IMR-90 (cell line): ENCODE data around the gene PAX5. TPM values are rescaled to one million over a fixed set of nuclear protein-coding genes. Genes with fewer than 3 reads are reported as not detected.

Experiments
- ATAC-seq: fragments of 200-7000 bp; cut with Tn5 transposase; 2 replicates; pipeline ENCODE4 v1.9.1; 2020; ENCODE audit warnings: low read depth, mild to moderate bottlenecking, moderate library complexity
- BruUV-seq: library from RNA; stranded (reverse); fragments of 400-500 nt; replicated peaks from 2 replicates; lab custom pipeline; 2021; lab: Mats Ljungman, UMichigan
- CTCF ChIA-PET: fragments of 300-600 bp; formaldehyde crosslinking; extraction: SDS; loops from one replicate; lab custom pipeline; 2021; ENCODE audit warnings: antibody characterized with exemption; lab: Yijun Ruan, JAX
- POLR2A ChIA-PET: fragments of 300-600 bp; sonication (Branson Sonifier 250); formaldehyde crosslinking; loops from one replicate; lab custom pipeline; 2022; ENCODE audit warnings: antibody characterized with exemption; ENCODE audit not compliant: unreplicated experiment; lab: Charles Lee
- DNase-seq: peaks from one replicate; pipeline ENCODE4 v3.0.0; 2013
- H2AFZ ChIP-seq: replicated peaks from 2 replicates; pipeline ENCODE3; 2013; ENCODE audit warnings: low read length, mild to moderate bottlenecking; ENCODE audit not compliant: poor library complexity
- H2AK5ac ChIP-seq: 2 replicates; pipeline ENCODE4 v1.6.1; 2013; ENCODE audit warnings: low read depth, low read length, inconsistent platforms
- H2AK9ac ChIP-seq: replicated peaks from 2 replicates; pipeline ENCODE3; 2013; ENCODE audit warnings: mild to moderate bottlenecking, low read depth, low read length, moderate library complexity; ENCODE audit not compliant: poor library complexity
- H2BK120ac ChIP-seq: 2 replicates; pipeline ENCODE4 v1.6.1; 2013; ENCODE audit warnings: low read depth, low read length, inconsistent platforms
- H2BK15ac ChIP-seq: 3 replicates; pipeline ENCODE4 v1.6.1; 2013; ENCODE audit warnings: low read depth, low read length, inconsistent platforms
- H2BK20ac ChIP-seq: 2 replicates; pipeline ENCODE4 v1.6.1; 2013; ENCODE audit warnings: low read depth, mild to moderate bottlenecking, inconsistent platforms, low read length, moderate library complexity
- H2BK5ac ChIP-seq: 2 replicates; pipeline ENCODE4 v1.6.1; 2013; ENCODE audit warnings: mild to moderate bottlenecking, low read depth, low read length, inconsistent platforms; ENCODE audit not compliant: poor library complexity, severe bottlenecking
- H3K14ac ChIP-seq: replicated peaks from 2 replicates; pipeline ENCODE4 v1.6.1; 2013; ENCODE audit warnings: low read depth, low read length, inconsistent platforms
- H3K18ac ChIP-seq: 2 replicates; pipeline ENCODE4 v1.6.1; 2013; ENCODE audit warnings: low read depth, low read length, control low read depth
- H3K23ac ChIP-seq: 2 replicates; pipeline ENCODE4 v1.6.1; 2013; ENCODE audit warnings: low read depth, low read length, inconsistent platforms
- H3K27ac ChIP-seq: 2 replicates; pipeline ENCODE4 v1.5.1; 2013; ENCODE audit warnings: mild to moderate bottlenecking, control low read depth, low read length; ENCODE audit not compliant: insufficient read depth
- H3K27me3 ChIP-seq: 2 replicates; pipeline ENCODE4 v1.6.1; 2013; ENCODE audit warnings: low read length; ENCODE audit not compliant: control insufficient read depth, insufficient read depth
- H3K36me3 ChIP-seq: 2 replicates; pipeline ENCODE4 v1.6.1; 2013; ENCODE audit warnings: low read length, mixed read lengths; ENCODE audit not compliant: control insufficient read depth, insufficient read depth
- H3K4ac ChIP-seq: 2 replicates; pipeline ENCODE4 v1.6.1; 2013; ENCODE audit warnings: low read depth, low read length, inconsistent platforms
- H3K4me1 ChIP-seq: 2 replicates; pipeline ENCODE4 v1.6.1; 2013; ENCODE audit warnings: low read length, mixed read lengths; ENCODE audit not compliant: control insufficient read depth, insufficient read depth
- H3K4me2 ChIP-seq: 2 replicates; pipeline ENCODE4 v1.6.1; 2013; ENCODE audit warnings: low read depth, mild to moderate bottlenecking, control low read depth, low read length, moderate library complexity
- H3K4me3 ChIP-seq: 2 replicates; pipeline ENCODE4 v1.5.1; 2013; ENCODE audit warnings: low read depth, mild to moderate bottlenecking, control low read depth, low read length, moderate library complexity; ENCODE audit not compliant: insufficient read depth
- H3K56ac ChIP-seq: 2 replicates; pipeline ENCODE4 v1.6.1; 2013; ENCODE audit warnings: low read length, inconsistent platforms; ENCODE audit not compliant: insufficient read depth; ENCODE audit errors: extremely low read depth
- H3K79me1 ChIP-seq, 2 experiments: 2 replicates each; pipeline ENCODE4 v1.6.1; 2013; ENCODE audit warnings: low read length in 2 of 2, inconsistent platforms in 1 of 2, low read depth in 1 of 2
- H3K9ac ChIP-seq: 2 replicates; pipeline ENCODE4 v1.6.1; 2013; ENCODE audit warnings: low read depth, low read length, control low read depth
- H3K9me1 ChIP-seq: 2 replicates; pipeline ENCODE4 v1.6.1; 2013; ENCODE audit warnings: low read length, inconsistent platforms; ENCODE audit not compliant: insufficient read depth
- H3K9me3 ChIP-seq: 2 replicates; pipeline ENCODE4 v1.6.1; 2013; ENCODE audit warnings: low read length; ENCODE audit not compliant: control insufficient read depth, insufficient read depth
- H4K20me1 ChIP-seq: 2 replicates; pipeline ENCODE4 v1.6.1; 2013; ENCODE audit warnings: low read length, inconsistent platforms; ENCODE audit not compliant: insufficient read depth
- H4K5ac ChIP-seq: 2 replicates; pipeline ENCODE4 v1.6.1; 2013; ENCODE audit warnings: mild to moderate bottlenecking, low read depth, low read length, control low read depth
- H4K8ac ChIP-seq, 2 experiments: 2 replicates each; pipeline ENCODE4 v1.6.1; 2013; ENCODE audit warnings: low read depth in 2 of 2, low read length in 2 of 2, control low read depth in 1 of 2, inconsistent platforms in 1 of 2
- H4K91ac ChIP-seq: 2 replicates; pipeline ENCODE4 v1.6.1; 2013; ENCODE audit warnings: low read depth, low read length, inconsistent platforms; ENCODE audit not compliant: insufficient read depth
- BHLHE40 ChIP-seq: fragments of 150-350 bp; IDR thresholded peaks from 2 replicates; pipeline ENCODE4 v1.6.1; 2016; ENCODE audit warnings: mild to moderate bottlenecking, low read depth, low read length
- CEBPB ChIP-seq: IDR thresholded peaks from 2 replicates; pipeline ENCODE4 v1.6.1; 2012; ENCODE audit warnings: low read depth, low read length, improper control_type of control experiment
- CHD1 ChIP-seq: IDR thresholded peaks from 2 replicates; pipeline ENCODE4 v1.6.1; 2012; ENCODE audit warnings: low read depth, low read length, improper control_type of control experiment
- FOS ChIP-seq: fragments of 150-350 bp; IDR thresholded peaks from 2 replicates; pipeline ENCODE4 v1.6.1; 2016; ENCODE audit warnings: low read depth, low read length
- MAFK ChIP-seq: IDR thresholded peaks from 2 replicates; pipeline ENCODE4 v1.6.1; 2012; ENCODE audit warnings: low read depth, low read length, improper control_type of control experiment
- MAZ ChIP-seq: IDR thresholded peaks from 2 replicates; pipeline ENCODE4 v1.6.1; 2012; ENCODE audit warnings: low read depth, mild to moderate bottlenecking, low read length, improper control_type of control experiment, moderate library complexity, borderline replicate concordance
- MXI1 ChIP-seq: IDR thresholded peaks from 2 replicates; pipeline ENCODE4 v1.6.1; 2012; ENCODE audit warnings: low read depth, mild to moderate bottlenecking, low read length, moderate library complexity, borderline replicate concordance
- NFE2L2 ChIP-seq: fragments of 150-350 bp; IDR thresholded peaks from 2 replicates; pipeline ENCODE4 v1.6.1; 2016; ENCODE audit warnings: low read depth, mild to moderate bottlenecking, low read length
- POLR2A ChIP-seq: IDR thresholded peaks from 2 replicates; pipeline ENCODE4 v1.6.1; 2012; ENCODE audit warnings: mild to moderate bottlenecking, low read depth, low read length
- RAD21 ChIP-seq: IDR thresholded peaks from 2 replicates; pipeline ENCODE4 v1.6.1; 2012; ENCODE audit warnings: low read length, improper control_type of control experiment
- SMC3 ChIP-seq: fragments of 150-350 bp; IDR thresholded peaks from 2 replicates; pipeline ENCODE4 v1.6.1; 2016; ENCODE audit warnings: low read depth, mild to moderate bottlenecking, antibody characterized with exemption, low read length, moderate library complexity
- WGBS, 2 experiments: methylation state at CpG; one replicate each; pipeline versions ENCODE4 v1.1.5 to v1.1.7; 2013; ENCODE audit warnings: missing lambda C conversion rate in 2 of 2; ENCODE audit not compliant: insufficient read length in 1 of 2; ENCODE audit errors: extremely low coverage in 2 of 2; 5-methylcytosine and 5-hydroxymethylcytosine counted together
- dilution Hi-C: fragments of 300-500 bp; cut with HindIII; formaldehyde crosslinking; loops from one replicate; pipeline ENCODE4 v1.14.3; 2018; ENCODE audit warnings: low sequenced_read_pairs; ENCODE audit not compliant: unreplicated experiment
- in situ Hi-C: fragments of 300-500 bp; cut with MboI; formaldehyde crosslinking; loops from 3 replicates; pipeline ENCODE4 v1.14.3; 2019; ENCODE audit warnings: low sequenced_read_pairs, inconsistent platforms, mixed read lengths
- intact Hi-C: fragments of 100-400 bp; cut with micrococcal nuclease; formaldehyde crosslinking; loops from 2 replicates; pipeline ENCODE4 v1.10.0; 2022
- polyA plus RNA-seq, 3 experiments: library from polyadenylated mRNA; depleted of rRNA; stranded (reverse); fragments of >200 nt; gene quantifications; 2 replicates each; pipeline ENCODE4 v1.2.3, GENCODE V29; 2012; ENCODE audit warnings: low replicate concordance in 1 of 3
- total RNA-seq: library from RNA; depleted of rRNA; stranded (reverse); fragments of >200 nt; gene quantifications from 2 replicates; pipeline ENCODE4 v1.2.3, GENCODE V29; 2012
- TF ChIP-seq, protein P1 (sequence below): conservative IDR thresholded peaks from 2 replicates; pipeline ENCODE4 v1.5.1; 2012; ENCODE audit warnings: mild to moderate bottlenecking, low read depth, low read length, improper control_type of control experiment
- TF ChIP-seq, protein P2 (sequence below): fragments of 150-350 bp; IDR thresholded peaks from 2 replicates; pipeline ENCODE4 v1.6.1; 2017; ENCODE audit warnings: mild to moderate bottlenecking, antibody characterized with exemption, low read length, low read depth
- TF ChIP-seq, protein P3 (sequence below): fragments of 150-350 bp; IDR thresholded peaks from 2 replicates; pipeline ENCODE4 v1.6.1; 2016; ENCODE audit warnings: low read depth, mild to moderate bottlenecking, low read length, moderate library complexity, borderline replicate concordance

The PAX5 gene
- total and polyA plus RNA-seq, 2 of the 4 experiments (the other 2 are of a cell fraction), result not detected

DNA sequence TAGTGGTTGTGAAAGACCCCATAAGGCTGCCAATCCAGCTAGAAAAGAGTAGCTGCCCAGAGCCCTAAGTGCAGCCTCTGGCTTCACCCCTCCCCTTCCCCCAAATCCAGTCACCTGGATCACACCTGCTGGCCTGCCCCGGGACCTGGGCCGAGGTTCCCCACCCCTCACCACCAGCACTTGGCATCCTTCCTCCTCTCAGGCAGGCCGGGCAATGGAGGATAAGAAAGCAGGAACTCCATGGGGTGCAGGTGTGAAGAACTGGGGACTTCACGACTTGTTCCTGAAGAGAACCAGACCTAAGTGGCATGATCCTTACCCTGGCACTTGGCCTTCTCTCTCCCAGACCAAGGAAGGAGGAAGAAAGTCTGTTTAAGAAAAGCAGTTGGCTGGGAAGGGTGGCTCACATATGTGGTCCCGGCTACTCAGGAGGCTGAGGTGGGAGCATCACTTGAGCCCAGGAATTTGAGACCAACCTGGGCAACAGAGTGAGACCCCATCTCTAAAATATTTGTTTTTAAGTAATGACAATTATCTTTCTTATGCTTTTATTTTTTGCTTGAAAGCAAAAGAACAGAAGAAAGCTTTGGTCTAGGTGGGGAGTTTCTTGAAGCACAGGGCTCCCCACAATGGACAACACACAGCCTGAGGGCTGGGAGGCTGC is 131.1 kb downstream of the PAX5 start:
- dilution Hi-C loops (no loop called here), intact Hi-C loops (no loop called here), in situ Hi-C loops (no loop called here)
- Histone ChIP-seq H3K4me3 (no peak overlapping the region), H3K4ac (no peak overlapping the region), H3K18ac (no peak overlapping the region), H4K8ac (no peak overlapping the region), H2BK15ac (no peak overlapping the region), H3K27ac (no peak overlapping the region), H3K4me2 (no peak overlapping the region), H3K4me1 (no peaks in the 10 kb centered on the region), H3K9me1 (0 out of 2 replicates have a peak, but pooled peaks cover 4% of the 10 kb centered on the region), H4K91ac (no peak overlapping the region), H3K9ac (no peak overlapping the region), H2AK5ac (no peak overlapping the region), H2BK20ac (no peak overlapping the region), H2BK5ac (no peak overlapping the region), H2AK9ac (no peak overlapping the region), H3K14ac (no peak overlapping the region), H3K36me3 (no peaks in the 10 kb centered on the region), H4K20me1 (no peaks in the 10 kb centered on the region), H3K9me3 (no peaks in the 10 kb centered on the region), H2AFZ (no peak overlapping the region), H3K79me1 (no peaks in the 10 kb centered on the region), H3K27me3 (peaks cover 38% of the 10 kb centered on the region), H2BK120ac (no peak overlapping the region), H4K5ac (no peak overlapping the region), H3K23ac (no peak overlapping the region), H3K56ac (no peak overlapping the region)
- TF ChIP-seq SMC3, result no peak
- no peak for TF ChIP-seq RAD21
- no peak for TF ChIP-seq CHD1
- no peak for TF ChIP-seq NFE2L2
- TF ChIP-seq MAFK, result no peak
- TF ChIP-seq, protein P1, sequence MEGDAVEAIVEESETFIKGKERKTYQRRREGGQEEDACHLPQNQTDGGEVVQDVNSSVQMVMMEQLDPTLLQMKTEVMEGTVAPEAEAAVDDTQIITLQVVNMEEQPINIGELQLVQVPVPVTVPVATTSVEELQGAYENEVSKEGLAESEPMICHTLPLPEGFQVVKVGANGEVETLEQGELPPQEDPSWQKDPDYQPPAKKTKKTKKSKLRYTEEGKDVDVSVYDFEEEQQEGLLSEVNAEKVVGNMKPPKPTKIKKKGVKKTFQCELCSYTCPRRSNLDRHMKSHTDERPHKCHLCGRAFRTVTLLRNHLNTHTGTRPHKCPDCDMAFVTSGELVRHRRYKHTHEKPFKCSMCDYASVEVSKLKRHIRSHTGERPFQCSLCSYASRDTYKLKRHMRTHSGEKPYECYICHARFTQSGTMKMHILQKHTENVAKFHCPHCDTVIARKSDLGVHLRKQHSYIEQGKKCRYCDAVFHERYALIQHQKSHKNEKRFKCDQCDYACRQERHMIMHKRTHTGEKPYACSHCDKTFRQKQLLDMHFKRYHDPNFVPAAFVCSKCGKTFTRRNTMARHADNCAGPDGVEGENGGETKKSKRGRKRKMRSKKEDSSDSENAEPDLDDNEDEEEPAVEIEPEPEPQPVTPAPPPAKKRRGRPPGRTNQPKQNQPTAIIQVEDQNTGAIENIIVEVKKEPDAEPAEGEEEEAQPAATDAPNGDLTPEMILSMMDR, result no peak
- TF ChIP-seq CEBPB, result no peak
- TF ChIP-seq MXI1, result no peak
- no peak for TF ChIP-seq MAZ
- TF ChIP-seq, protein P2, sequence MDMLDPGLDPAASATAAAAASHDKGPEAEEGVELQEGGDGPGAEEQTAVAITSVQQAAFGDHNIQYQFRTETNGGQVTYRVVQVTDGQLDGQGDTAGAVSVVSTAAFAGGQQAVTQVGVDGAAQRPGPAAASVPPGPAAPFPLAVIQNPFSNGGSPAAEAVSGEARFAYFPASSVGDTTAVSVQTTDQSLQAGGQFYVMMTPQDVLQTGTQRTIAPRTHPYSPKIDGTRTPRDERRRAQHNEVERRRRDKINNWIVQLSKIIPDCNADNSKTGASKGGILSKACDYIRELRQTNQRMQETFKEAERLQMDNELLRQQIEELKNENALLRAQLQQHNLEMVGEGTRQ, result no peak
- no peak for TF ChIP-seq FOS
- TF ChIP-seq BHLHE40, result no peak
- no peak for TF ChIP-seq POLR2A
- TF ChIP-seq, protein P3, sequence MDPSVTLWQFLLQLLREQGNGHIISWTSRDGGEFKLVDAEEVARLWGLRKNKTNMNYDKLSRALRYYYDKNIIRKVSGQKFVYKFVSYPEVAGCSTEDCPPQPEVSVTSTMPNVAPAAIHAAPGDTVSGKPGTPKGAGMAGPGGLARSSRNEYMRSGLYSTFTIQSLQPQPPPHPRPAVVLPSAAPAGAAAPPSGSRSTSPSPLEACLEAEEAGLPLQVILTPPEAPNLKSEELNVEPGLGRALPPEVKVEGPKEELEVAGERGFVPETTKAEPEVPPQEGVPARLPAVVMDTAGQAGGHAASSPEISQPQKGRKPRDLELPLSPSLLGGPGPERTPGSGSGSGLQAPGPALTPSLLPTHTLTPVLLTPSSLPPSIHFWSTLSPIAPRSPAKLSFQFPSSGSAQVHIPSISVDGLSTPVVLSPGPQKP, result no peak
- ChIA-PET POLR2A (no interaction called here), CTCF (no interaction called here)
- no CpG with 5 or more reads among the region's 5 CpGs for WGBS, 2 experiments
- DNase-seq (no peak), ATAC-seq (no peak)
- no TSS peak for BruUV-seq
